ENCODE data around the gene SIM2.

The SIM2 gene

GRCh38 chr21:36743008-36743407, 44.1 kb downstream of the SIM2 start:
- DNase-seq = no peak

- no peak for DNase-seq
These were observed 44.5 kb downstream of the SIM2 start for GRCh38 chr21:36743446-36743845.

GRCh38 chr21:36744190-36744559, 45.3 kb downstream of the SIM2 start:
- no peak for DNase-seq

GRCh38 chr21:36744560-36745231, 45.8 kb downstream of the SIM2 start:
- no peak for DNase-seq

- no peak for DNase-seq
These were observed 46.5 kb downstream of the SIM2 start for GRCh38 chr21:36745459-36745858.

- no peak for DNase-seq
These were observed 48.3 kb downstream of the SIM2 start for GRCh38 chr21:36747041-36747814.

- peak; percentile 31 for DNase-seq
These were observed 49.0 kb downstream of the SIM2 start for GRCh38 chr21:36747815-36748383.

GRCh38 chr21:36749935-36750575, 51.1 kb downstream of the SIM2 start:
- DNase-seq = no peak

- no peak for DNase-seq
These were observed 51.7 kb downstream of the SIM2 start for GRCh38 chr21:36750576-36750959.

GRCh38 chr21:36751383-36751782, 52.5 kb downstream of the SIM2 start:
- no peak for DNase-seq

- DNase-seq = no peak
These were observed 54.6 kb downstream of the SIM2 start for GRCh38 chr21:36753556-36753955.

- DNase-seq = no peak
These were observed 55.5 kb downstream of the SIM2 start for GRCh38 chr21:36754241-36754898.

GRCh38 chr21:36756527-36756926, 57.6 kb downstream of the SIM2 start:
- DNase-seq = no peak

GRCh38 chr21:36757196-36757595, 58.3 kb downstream of the SIM2 start:
- no peak for DNase-seq

- DNase-seq = no peak
These were observed 60.6 kb downstream of the SIM2 start for GRCh38 chr21:36759348-36760083.

- no peak for DNase-seq
These were observed 62.8 kb downstream of the SIM2 start for GRCh38 chr21:36761685-36762084.

GRCh38 chr21:36762642-36763041, 63.7 kb downstream of the SIM2 start:
- DNase-seq = no peak

GRCh38 chr21:36763305-36763704, 64.4 kb downstream of the SIM2 start:
- no peak for DNase-seq

- DNase-seq = no peak
These were observed 66.3 kb downstream of the SIM2 start for GRCh38 chr21:36765229-36765628.

GRCh38 chr21:36766511-36766910, 67.6 kb downstream of the SIM2 start:
- no peak for DNase-seq

GRCh38 chr21:36767096-36767495, 68.2 kb downstream of the SIM2 start:
- no peak for DNase-seq

GRCh38 chr21:36768496-36768895, 69.6 kb downstream of the SIM2 start:
- DNase-seq = no peak
